Medulla oblongata (tissue), 1 donor: ENCODE measurements around the gene TRERF1.
"Not testable (repeated sequence)": the region's sequence is repeated elsewhere in the genome, so short reads cannot be mapped to it uniquely, and the experiment has no call there.

ENCODE experiments used
- DNase-seq: peaks from one replicate; pipeline ENCODE4 v3.0.0-alpha.2; 2015; ENCODE audit errors: extremely low spot score

Gene TRERF1, protein sequence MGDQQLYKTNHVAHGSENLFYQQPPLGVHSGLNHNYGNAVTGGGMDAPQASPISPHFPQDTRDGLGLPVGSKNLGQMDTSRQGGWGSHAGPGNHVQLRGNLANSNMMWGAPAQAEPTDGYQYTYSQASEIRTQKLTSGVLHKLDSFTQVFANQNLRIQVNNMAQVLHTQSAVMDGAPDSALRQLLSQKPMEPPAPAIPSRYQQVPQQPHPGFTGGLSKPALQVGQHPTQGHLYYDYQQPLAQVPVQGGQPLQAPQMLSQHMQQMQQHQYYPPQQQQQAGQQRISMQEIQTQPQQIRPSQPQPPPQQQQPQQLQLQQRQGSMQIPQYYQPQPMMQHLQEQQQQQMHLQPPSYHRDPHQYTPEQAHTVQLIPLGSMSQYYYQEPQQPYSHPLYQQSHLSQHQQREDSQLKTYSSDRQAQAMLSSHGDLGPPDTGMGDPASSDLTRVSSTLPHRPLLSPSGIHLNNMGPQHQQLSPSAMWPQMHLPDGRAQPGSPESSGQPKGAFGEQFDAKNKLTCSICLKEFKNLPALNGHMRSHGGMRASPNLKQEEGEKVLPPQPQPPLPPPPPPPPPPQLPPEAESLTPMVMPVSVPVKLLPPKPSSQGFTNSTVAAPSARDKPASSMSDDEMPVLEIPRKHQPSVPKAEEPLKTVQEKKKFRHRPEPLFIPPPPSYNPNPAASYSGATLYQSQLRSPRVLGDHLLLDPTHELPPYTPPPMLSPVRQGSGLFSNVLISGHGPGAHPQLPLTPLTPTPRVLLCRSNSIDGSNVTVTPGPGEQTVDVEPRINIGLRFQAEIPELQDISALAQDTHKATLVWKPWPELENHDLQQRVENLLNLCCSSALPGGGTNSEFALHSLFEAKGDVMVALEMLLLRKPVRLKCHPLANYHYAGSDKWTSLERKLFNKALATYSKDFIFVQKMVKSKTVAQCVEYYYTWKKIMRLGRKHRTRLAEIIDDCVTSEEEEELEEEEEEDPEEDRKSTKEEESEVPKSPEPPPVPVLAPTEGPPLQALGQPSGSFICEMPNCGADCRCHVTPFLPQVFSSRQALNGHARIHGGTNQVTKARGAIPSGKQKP (N-terminal part only)

DNA sequence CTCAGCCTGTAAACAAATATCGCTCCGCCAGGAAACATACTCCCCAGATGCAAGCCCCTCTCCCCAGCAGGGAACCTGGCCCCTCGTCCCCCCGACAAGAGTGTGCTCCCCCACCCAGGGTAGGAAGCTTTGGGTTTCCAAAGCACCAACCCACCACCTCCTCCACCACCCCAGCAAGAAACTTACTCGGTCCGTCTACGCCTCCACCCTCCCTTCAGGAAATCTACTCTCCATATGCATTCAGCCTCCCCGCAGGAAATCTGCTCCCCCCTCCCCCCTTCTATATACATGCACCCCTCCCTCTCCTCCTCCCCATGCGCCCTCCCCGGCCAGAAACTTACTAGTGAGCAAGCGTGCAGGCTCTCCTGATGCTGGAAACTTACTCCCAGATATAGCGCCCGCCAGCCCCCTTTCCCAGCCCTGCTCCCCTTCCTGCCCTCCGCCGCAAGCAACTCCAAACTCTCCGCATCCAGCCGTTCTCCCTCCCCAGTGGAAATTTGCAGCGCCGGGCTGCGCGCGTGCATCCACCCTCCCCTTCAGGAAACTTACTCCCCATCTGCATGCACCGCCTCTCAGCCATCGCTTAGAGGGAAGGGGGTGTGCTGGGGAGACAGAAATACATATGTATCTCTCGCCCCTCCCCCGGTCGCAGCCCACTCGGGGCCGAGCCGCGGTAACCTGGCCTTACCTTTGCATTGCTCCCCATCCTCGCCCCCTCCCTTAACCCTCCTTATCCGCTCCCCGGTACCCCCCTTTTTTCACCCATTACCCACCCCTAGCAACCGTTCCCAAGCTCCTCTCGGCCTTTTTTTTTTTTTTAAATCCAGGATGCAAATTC lies at the start of gene TRERF1:
Gene TRERF1 (minus strand): TSS at position 594 of the 838 bp plus-strand sequence. CDS start 182,336 bp downstream, outside the sequence.
- DNase-seq: peak; percentile 61

DNA sequence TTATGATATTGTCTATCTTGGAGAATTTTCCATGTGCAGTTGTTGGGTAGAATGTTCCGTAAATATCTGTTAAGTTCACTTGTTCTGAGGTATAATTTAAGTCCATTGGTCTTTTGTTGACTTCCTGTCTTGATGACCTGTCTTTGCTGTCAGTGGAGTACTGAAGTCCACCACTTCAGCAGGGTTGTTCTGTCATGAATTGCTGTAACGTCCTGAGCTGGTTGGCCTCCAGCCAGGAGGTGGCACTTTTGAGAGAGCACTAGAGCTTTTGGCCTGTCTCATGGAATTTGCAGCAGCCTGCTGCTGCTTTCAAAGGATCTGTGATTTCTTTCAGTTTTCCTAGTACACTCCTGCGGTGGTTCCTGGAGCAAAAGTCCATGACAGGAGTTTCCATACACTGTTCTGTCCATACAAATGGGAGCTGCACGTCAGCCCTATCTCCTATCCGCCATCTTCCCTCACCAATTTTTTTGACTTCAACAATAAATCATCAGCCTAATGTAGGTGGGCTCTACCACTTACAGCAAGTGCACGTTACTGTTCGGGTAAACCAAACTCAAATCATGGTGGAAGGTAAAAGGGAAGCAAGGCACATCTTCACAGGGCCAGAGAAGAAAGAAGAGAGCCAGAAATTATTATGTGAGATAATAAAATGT lies 46.9 kb upstream of the TRERF1 start:
- no peak for DNase-seq

DNA sequence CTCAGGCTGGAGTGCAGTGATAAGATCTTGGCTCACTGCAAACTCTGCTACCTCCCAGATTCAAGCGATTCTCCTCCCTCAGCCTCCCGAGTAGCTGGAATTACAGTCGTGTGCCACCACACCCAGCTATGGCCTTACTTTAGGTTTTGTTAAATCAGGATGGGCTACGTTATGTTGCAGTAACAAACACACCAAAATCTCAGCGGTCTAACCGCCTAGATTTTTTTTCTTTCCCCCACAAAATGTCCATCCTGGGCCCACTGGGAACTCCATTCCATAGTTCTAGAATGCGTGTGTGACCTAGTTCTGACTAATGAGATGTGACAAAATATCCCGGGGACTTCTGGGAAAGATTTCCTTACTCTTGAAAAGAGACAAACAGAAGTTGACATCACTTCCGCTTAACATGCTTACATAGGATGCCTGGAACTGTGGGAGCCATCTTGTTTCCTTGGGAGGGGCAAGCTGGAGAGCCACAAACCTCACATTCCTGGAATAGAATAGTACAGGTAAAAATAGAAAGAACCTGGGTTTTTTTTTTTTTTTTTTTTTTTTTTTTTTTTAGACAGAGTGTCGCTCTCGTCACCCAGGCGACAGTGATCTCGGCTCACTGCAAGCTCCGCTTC lies 42.3 kb upstream of the TRERF1 start:
- no peak for DNase-seq

DNA sequence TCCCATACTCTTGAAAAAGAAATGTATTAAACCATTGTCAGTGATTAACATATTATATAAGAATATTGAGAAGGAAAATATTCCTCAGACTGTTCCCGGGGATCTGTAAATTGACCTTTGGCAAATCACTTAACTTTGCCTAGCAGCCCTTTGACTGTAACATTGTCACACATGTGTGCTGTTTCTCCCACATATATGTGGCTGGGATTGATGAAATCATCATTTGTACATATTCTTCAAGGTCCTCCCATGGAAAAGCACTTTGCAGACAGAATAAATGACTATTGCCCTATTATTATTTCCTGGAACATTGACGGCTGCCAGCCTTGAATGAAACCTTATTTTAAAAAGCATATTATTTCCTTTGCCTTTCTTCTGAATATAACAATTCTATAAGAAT lies 36.4 kb upstream of the TRERF1 start:
- DNase-seq: no peak

DNA sequence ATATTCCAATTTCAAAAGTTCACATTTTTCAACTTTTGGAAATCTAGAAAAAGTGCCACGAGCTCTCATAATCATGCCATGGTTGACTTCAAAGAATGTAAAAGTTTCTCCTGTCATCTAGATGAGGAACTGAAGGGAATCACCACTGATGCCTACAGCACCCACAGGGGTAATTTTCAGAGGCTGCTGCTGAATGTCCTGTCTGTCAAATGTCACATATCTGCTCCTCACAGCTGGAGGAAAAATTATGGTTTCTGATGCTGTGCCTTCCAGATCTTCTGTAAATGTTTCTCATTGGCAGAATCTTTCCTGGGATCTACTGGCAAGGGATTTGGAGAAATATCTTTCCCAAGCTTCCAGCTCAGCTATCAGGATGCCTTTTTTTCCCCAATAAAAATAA lies 32.5 kb upstream of the TRERF1 start:
- DNase-seq: no peak

DNA sequence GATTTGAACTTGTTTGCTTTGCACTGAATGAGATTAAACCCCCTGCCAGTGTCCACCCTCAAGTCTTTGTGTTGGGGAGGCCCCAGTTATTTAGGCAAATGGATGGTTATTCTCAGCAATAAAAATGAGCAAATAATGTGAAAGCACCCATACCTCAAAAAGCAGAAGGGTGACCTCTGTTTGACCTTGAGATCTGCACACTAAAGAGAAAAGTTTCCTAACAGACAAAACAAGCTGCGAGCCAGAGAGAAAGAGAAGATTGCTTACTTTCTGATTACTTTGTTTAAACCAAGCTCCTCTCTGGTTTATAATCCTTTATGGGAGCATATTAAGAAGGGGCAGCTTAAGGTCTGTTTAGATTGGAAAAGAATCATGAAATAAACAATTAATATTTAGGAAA lies 30.4 kb upstream of the TRERF1 start:
- no peak for DNase-seq

DNA sequence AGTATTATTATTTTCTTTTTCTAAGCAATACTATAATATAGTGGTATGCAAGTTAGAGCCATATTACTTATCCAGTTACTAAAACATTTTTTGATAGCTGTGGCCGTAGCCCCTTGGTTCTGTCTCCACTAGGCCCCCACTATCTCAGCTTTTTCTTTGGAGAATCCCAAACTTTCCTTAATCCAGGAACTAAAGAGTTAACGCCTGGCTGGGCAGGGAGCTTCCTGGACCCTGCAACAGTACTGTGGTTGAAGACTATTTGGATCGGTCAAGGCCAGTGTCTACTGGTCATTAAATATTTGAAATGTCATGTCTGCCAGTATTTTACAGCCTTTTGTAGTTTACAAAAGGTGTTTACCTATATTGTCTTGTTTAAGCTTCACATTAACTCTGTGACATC lies 20.0 kb upstream of the TRERF1 start:
- no peak for DNase-seq

DNA sequence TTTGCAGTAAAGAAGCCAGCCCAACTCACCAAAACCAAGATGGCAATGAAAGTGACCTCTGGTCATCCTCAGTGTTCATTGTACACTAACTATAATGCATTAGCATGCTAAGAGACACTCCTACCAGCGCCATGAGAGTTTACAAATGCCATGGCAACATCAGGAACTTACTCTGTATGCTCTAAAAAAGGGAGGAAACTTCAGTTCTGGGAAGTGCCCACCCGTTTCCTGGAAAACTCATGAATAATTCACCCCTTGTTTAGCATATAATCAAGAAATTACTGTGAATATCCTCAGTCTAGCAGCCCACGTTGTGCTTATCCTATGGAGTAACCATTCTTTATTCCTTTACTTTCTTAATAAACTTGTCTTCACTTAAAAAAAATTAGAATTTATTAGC lies 19.4 kb upstream of the TRERF1 start:
- DNase-seq: no peak

DNA sequence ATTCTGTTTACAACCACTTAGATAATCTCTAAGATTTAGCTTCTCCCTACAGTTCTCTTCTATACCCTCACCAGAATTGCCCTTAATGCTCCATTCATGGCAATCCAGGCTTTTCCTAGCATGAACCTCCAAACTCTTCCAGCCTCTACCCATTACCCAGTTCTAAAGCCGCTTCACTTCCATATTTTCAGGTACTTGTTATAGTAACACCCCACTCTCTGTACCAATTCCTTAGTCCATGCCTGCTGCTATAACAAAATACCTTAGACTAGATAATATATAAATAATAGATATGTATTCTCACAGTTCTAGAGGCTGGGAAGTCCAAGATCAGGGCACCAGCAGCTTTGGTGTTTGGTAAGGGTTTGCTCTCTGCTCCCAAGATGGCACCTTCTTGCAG lies 16.5 kb upstream of the TRERF1 start:
- no peak for DNase-seq

DNA sequence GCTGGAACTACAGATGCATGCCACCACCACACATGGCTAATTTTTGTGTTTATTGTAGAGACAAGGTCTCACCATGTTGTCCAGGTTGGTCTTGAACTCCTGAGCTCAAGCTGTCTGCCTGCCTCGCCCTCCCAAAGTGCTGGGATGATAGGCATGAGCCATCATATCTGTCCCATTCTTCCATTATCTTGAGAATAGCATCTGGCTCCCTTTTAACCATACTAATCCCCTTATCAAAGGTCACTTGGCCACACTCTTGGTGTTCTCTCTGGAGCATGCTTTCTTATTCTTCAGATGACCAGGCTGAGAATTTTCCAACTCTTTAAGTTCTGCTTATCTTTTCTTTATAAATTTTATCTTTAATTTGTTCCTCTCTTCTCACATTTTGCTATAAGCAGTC lies 15.9 kb upstream of the TRERF1 start:
- no peak for DNase-seq

DNA sequence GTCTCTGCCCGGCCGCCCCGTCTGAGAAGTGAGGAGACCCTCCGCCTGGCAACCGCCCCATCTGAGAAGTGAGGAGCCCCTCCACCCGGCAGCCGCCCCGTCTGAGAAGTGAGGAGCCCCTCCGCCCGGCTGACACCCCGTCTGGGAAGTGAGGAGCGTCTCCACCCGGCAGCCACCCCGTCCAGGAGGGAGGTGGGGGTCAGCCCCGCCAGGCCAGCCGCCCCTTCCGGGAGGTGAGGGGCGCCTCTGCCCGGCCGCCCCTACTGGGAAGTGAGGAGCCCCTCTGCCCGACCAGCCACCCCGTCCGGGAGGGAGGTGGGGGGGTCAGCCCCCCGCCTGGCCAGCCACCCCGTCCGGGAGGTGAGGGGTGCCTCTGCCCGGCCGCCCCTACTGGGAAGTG lies 14.7 kb upstream of the TRERF1 start:
- DNase-seq: not testable (repeated sequence)

DNA sequence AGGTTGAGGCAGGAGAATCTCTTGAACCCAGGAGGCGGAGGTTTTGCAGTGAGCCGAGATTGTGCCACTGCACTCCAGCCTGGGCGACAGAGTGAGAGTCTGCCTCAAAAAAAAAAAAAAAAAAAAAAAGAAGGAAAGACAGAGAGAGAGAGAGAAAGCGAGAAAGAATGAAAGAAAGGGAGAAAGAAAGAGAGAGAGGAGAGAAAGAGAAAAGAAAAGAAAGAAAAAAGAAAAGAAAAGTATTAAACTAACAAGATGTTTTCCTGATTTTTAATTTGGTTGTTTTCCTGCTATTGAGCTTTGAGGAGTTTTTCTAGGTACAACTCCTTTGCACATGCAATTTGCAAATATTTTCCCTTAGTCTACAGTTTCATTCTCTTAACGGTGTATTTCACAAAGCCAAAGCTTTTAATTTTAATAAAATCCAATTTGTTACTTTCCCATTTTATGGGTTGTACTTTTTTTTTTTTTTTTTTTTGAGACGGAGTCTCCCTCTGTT lies 10.8 kb upstream of the TRERF1 start:
- no peak for DNase-seq

DNA sequence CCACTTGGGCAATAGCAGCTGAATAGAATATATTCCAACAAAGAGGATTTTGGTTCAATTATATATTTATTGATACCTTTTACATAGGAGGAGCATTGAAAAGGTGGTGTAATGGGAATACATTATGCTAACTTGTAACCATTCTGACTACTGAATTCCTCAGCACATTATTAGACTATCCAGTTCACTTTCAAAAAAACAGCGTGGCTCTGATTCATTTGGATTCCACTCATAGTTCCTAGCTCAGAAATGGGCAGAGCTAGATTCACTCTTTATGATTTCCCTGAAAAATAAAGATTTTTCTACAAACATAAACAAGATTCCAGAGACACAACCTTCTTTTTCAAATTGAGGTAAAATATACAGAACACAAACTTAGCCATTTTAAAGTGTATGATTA lies 9.2 kb upstream of the TRERF1 start:
- no peak for DNase-seq

DNA sequence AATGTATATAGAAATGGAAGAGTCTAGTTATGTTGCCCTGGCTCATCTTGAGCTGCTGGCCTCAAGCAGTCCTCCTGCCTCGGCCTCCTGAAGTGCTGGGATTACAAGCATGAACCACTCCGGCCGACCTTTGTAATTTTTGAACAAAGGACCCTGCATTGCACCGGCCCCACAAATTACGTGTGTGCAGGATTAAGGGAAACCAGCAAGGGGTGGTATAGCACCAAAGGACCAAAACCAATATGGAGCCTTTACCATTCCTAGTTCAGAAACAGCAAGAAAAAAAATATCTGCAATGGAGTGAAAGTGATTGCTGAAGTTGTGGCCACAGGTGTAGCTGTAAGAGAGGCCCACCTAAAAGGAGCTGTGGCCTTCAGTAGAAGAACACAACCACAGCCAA lies 8.2 kb upstream of the TRERF1 start:
- no peak for DNase-seq

DNA sequence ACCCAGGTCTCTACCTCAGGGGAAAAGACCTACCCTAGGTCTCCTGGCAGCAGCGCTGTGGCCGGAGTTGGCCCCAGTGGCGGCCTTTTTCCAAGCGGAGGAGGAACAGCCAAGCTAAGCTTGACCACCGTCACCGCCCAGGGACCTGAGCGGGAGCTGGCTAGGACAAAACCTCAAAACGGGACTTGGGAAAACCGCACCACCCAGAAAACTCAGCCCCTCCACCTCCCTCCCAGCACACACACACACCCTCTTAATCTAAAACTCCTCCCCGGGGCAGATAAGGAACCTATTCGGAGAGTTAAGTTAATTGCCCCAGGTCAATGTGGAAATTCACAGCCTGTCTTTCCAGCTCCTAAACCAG lies 2.7 kb upstream of the TRERF1 start:
- no peak for DNase-seq

DNA sequence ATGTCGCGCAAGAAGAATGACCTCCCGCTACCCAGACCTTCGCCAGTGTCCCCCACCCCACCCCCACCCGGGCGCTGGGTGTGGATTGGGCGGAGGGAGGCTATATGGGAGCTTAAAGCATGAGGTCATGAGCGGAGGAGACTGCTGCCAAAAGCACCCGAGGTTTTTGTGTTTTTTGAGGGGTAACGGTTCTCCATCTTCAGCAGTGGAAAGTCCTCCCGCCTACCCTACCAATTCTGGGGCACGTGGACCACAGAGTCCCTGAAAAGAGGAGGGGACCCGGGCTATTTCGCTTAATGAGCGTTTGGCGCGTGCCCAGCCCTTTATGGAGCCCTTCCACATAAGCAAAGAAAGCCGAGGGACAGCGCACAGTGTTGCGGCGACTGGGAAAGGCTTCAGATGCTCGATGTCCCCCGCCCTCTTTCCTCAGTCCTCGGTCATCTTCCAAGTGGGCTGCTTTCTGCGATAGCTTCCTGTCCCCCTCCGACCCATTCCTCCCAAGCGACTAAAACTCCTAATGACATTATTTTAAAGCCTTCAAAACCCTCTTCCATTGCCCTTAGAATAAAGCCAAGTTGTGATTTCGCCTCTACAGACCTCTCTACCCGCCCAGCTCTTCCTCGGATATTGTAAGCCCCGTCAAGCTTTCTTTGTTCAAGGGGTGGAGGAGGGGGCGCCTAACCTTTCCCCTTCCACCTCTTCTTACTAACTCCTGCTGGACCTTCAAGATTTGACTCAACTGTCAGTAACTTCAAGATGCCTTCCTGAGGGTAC lies 2.1 kb upstream of the TRERF1 start:
- DNase-seq: no peak

DNA sequence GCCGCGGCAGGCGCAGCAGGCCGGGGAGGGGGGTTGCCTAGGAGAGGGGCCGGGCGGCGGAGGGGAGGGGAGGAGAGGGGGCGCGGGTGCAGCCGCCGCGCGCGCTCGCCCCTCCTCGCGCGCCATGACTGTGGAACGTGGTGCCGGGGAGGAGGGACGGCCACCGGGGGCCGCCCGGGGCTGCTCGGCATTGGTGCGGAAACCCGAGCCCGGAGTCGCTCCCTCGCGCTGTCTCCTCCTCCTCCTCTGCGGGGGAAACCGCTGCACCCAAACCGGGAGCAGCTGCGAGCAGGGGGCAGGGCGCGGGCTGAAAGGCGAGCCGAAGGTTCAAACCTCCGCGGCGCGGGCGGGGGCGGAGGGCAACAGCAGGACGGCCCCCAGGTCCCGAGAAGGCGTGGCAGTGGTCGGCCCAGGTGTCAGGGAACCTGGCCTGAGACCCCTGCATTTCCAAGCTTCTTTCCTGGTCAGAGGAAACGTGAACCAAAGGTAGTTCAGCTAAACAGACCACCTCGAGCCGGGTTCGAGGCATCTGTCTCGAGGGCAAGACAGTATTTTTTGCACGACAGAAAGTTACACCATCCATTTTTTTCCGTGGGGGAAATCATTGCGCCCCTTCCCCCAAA lies 1.4 kb upstream of the TRERF1 start:
- DNase-seq: peak; percentile 72

DNA sequence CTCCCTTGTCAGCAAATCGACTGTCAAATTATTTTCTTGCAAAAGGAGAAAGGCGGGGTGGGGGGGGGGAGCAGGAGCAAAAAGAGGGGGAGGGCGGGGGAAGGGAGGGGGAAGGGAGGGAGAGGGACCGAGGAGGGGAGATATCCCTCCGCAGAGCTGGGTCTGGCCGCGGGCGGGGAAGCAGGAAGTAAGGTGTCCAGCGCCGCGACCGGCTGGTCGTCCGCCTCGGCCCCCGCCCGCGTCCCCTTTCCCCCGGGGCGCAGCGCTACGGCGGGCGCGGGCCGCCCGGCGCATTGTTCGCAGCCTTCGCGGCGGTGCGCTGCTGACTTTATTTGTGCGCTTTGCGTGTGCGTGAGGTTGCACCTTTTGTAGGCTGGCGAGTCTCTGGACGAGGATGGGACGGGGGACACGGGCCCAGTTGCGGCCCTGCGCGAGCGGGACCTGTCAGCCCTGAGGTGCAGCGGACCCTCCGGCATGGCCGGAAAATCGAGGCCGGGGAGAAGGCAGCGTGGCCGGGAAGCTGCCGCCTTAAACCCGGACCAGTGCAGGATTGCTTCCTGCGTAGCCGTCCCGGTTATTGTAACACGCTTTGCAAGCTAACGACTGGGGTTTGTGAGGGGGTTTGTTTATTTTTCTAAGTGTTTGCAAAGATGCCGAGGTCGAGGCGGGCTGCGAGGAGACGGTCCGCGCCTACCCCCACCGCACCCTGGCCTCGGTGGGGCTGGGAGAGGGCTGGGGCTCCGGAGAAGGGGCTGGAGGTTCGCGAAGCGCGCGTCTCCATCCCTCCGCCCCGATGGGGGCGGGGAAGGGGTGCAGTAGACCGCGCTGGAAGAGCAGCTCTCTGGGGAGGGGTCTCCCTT lies 675 bp upstream of the TRERF1 start:
- peak; percentile 37 for DNase-seq
